ENCODE measurements around the gene PCNX1. TPM values are rescaled to one million over a fixed set of nuclear protein-coding genes. Genes with fewer than 3 reads are reported as not detected.

PCNX1 gene
- total RNA-seq, 5 donors from 2014 or later (not counting 1 experiment from before 2014, with no cell fraction given) = 80.8 to 140 (median 86.3) TPM

GRCh38 chr14:71115821-71116567, 208.7 kb downstream of the PCNX1 start:
- H3K27me3 ChIP-seq (replicated peaks in 1 of 2; ENCODE audit: control insufficient read depth in 2 of 2, extremely low read depth in 1 of 2, insufficient read depth in 2 of 2, low read length in 1 of 2) = no peaks in the 10 kb centered on the region
- no peak overlapping the region for H3K4me3 ChIP-seq (ENCODE audit: control insufficient read depth in 1 of 2, extremely low read depth in 1 of 2, low read length in 1 of 2)
- H3K36me3 ChIP-seq (ENCODE audit: control insufficient read depth in 2 of 2, extremely low read depth in 1 of 2, insufficient read depth in 1 of 2, low read length in 1 of 2) = peaks cover 0 to 10% of the 10 kb centered on the region in 2 donors
- no peaks in the 10 kb centered on the region for H3K4me1 ChIP-seq (ENCODE audit: control insufficient read depth in 1 of 2, extremely low read depth in 1 of 2, insufficient read depth in 2 of 2, low read length in 2 of 2)
- H3K27ac ChIP-seq (ENCODE audit: low read length) = no peak overlapping the region
- ChIA-PET CTCF (interaction anchor here in 1 of 2 donors (0.6 to 0.9 kb wide), 2 partner anchors 37 to 291 kb away, joined by 3 read pairs; no protein-coding TSS in a partner anchor), POLR2A (interaction anchor here in 1 of 2 donors (0.6 kb wide), 1 partner anchor 631 kb away, joined by 3 read pairs; no protein-coding TSS in a partner anchor)
- Mint-ChIP-seq H3K27me3 (no peaks in the 10 kb centered on the region), H3K9me3 (no peaks in the 10 kb centered on the region), H3K36me3 (peaks cover 38% of the 10 kb centered on the region), H3K27ac (no peak overlapping the region), H3K4me1 (peaks cover 0 to 15% (median 9%) of the 10 kb centered on the region in 3 donors), H3K4me3 (no peak overlapping the region)
- H3K9me3 ChIP-seq = no peaks in the 10 kb centered on the region
- no CpG with 5 or more reads among the region's 7 CpGs for WGBS (ENCODE audit: insufficient coverage)
- ATAC-seq (replicated peaks in 1 of 4) (no peak), DNase-seq (no peak)

GRCh38 chr14:71116568-71117122, 209.4 kb downstream of the PCNX1 start:
- no peaks in the 10 kb centered on the region for H3K9me3 Mint-ChIP-seq

GRCh38 chr14:71117839-71118743, 210.8 kb downstream of the PCNX1 start:
- H3K4me3 Mint-ChIP-seq = no peak overlapping the region
- CTCF ChIA-PET = interaction anchor here in 1 of 2 donors (1.0 to 1.2 kb wide), 3 partner anchors 13 to 286 kb away, joined by 3 read pairs; no protein-coding TSS in a partner anchor
- H3K9me3 Mint-ChIP-seq = no peaks in the 10 kb centered on the region
- DNase-seq (no peak), ATAC-seq (replicated peaks in 1 of 4) (no peak)
- Histone ChIP-seq H3K27me3 (replicated peaks in 1 of 2; ENCODE audit: control insufficient read depth in 2 of 2, extremely low read depth in 1 of 2, insufficient read depth in 2 of 2, low read length in 1 of 2) (no peaks in the 10 kb centered on the region), H3K27ac (ENCODE audit: low read length) (no peak overlapping the region), H3K36me3 (ENCODE audit: control insufficient read depth in 2 of 2, extremely low read depth in 1 of 2, insufficient read depth in 1 of 2, low read length in 1 of 2) (peaks cover 0 to 5% of the 10 kb centered on the region in 2 donors), H3K9me3 (no peaks in the 10 kb centered on the region), H3K4me1 (ENCODE audit: control insufficient read depth in 1 of 2, extremely low read depth in 1 of 2, insufficient read depth in 2 of 2, low read length in 2 of 2) (no peaks in the 10 kb centered on the region), H3K4me3 (ENCODE audit: control insufficient read depth in 1 of 2, extremely low read depth in 1 of 2, low read length in 1 of 2) (no peak overlapping the region)
- no peaks in the 10 kb centered on the region for H3K27me3 Mint-ChIP-seq
- 100% methylated on average over 2 of the region's 10 CpGs for WGBS (ENCODE audit: insufficient coverage)
- peaks cover 0 to 15% (median 9%) of the 10 kb centered on the region in 3 donors for H3K4me1 Mint-ChIP-seq
- peak overlapping the region; percentile 27 to 50 for H3K27ac Mint-ChIP-seq
- POLR2A ChIA-PET = no interaction called here
- peaks cover 30% of the 10 kb centered on the region for H3K36me3 Mint-ChIP-seq

More at GRCh38 chr14:71116568-71117122, 209.4 kb downstream of the PCNX1 start:
- Histone ChIP-seq H3K27me3 (replicated peaks in 1 of 2; ENCODE audit: control insufficient read depth in 2 of 2, extremely low read depth in 1 of 2, insufficient read depth in 2 of 2, low read length in 1 of 2) (no peaks in the 10 kb centered on the region), H3K9me3 (no peaks in the 10 kb centered on the region), H3K4me1 (ENCODE audit: control insufficient read depth in 1 of 2, extremely low read depth in 1 of 2, insufficient read depth in 2 of 2, low read length in 2 of 2) (no peaks in the 10 kb centered on the region), H3K36me3 (ENCODE audit: control insufficient read depth in 2 of 2, extremely low read depth in 1 of 2, insufficient read depth in 1 of 2, low read length in 1 of 2) (peaks cover 0 to 8% of the 10 kb centered on the region in 2 donors), H3K4me3 (ENCODE audit: control insufficient read depth in 1 of 2, extremely low read depth in 1 of 2, low read length in 1 of 2) (no peak overlapping the region), H3K27ac (ENCODE audit: low read length) (no peak overlapping the region)
- ChIA-PET POLR2A (no interaction called here), CTCF (interaction anchor here in 1 of 2 donors (0.6 to 1.2 kb wide), 2 partner anchors 287 to 290 kb away, joined by 3 read pairs; no protein-coding TSS in a partner anchor)
- H3K4me3 Mint-ChIP-seq = no peak overlapping the region
- DNase-seq (no peak), ATAC-seq (replicated peaks in 1 of 4) (no peak)
- peaks cover 0 to 15% (median 9%) of the 10 kb centered on the region in 3 donors for H3K4me1 Mint-ChIP-seq
- peaks cover 34% of the 10 kb centered on the region for H3K36me3 Mint-ChIP-seq
- WGBS (ENCODE audit: insufficient coverage) = 86% methylated on average over 1 of the region's 8 CpGs
- no peaks in the 10 kb centered on the region for H3K27me3 Mint-ChIP-seq
- peak overlapping the region; percentile 50 to 65 for H3K27ac Mint-ChIP-seq

GRCh38 chr14:71119075-71119474, 211.8 kb downstream of the PCNX1 start:
- Histone ChIP-seq H3K4me3 (ENCODE audit: control insufficient read depth in 1 of 2, extremely low read depth in 1 of 2, low read length in 1 of 2) (no peak overlapping the region), H3K36me3 (ENCODE audit: control insufficient read depth in 2 of 2, extremely low read depth in 1 of 2, insufficient read depth in 1 of 2, low read length in 1 of 2) (peaks cover 0 to 5% of the 10 kb centered on the region in 2 donors), H3K27me3 (replicated peaks in 1 of 2; ENCODE audit: control insufficient read depth in 2 of 2, extremely low read depth in 1 of 2, insufficient read depth in 2 of 2, low read length in 1 of 2) (no peaks in the 10 kb centered on the region), H3K4me1 (ENCODE audit: control insufficient read depth in 1 of 2, extremely low read depth in 1 of 2, insufficient read depth in 2 of 2, low read length in 2 of 2) (no peaks in the 10 kb centered on the region), H3K27ac (ENCODE audit: low read length) (no peak overlapping the region), H3K9me3 (no peaks in the 10 kb centered on the region)
- Mint-ChIP-seq H3K27ac (peak overlapping the region in 1 of 2 donors; percentile 53), H3K4me1 (peaks cover 0 to 15% (median 9%) of the 10 kb centered on the region in 3 donors), H3K27me3 (no peaks in the 10 kb centered on the region), H3K4me3 (no peak overlapping the region), H3K36me3 (peaks cover 23% of the 10 kb centered on the region), H3K9me3 (no peaks in the 10 kb centered on the region)
- DNase-seq (no peak), ATAC-seq (replicated peaks in 1 of 4) (no peak)
- CTCF ChIA-PET = no interaction called here
- POLR2A ChIA-PET = interaction anchor here in 1 of 2 donors (0.6 kb wide), 1 partner anchor 283 kb away, joined by 3 read pairs; no protein-coding TSS in a partner anchor
- WGBS (ENCODE audit: insufficient coverage) = 100% methylated on average over 1 of the region's 1 CpG

GRCh38 chr14:71119832-71120231, 212.6 kb downstream of the PCNX1 start:
- no CpG with 5 or more reads among the region's 1 CpG for WGBS (ENCODE audit: insufficient coverage)

GRCh38 chr14:71121001-71121400, 213.7 kb downstream of the PCNX1 start:
- Histone ChIP-seq H3K9me3 (no peaks in the 10 kb centered on the region), H3K4me3 (ENCODE audit: control insufficient read depth in 1 of 2, extremely low read depth in 1 of 2, low read length in 1 of 2) (no peak overlapping the region), H3K27me3 (replicated peaks in 1 of 2; ENCODE audit: control insufficient read depth in 2 of 2, extremely low read depth in 1 of 2, insufficient read depth in 2 of 2, low read length in 1 of 2) (no peaks in the 10 kb centered on the region), H3K36me3 (ENCODE audit: control insufficient read depth in 2 of 2, extremely low read depth in 1 of 2, insufficient read depth in 1 of 2, low read length in 1 of 2) (no peaks in the 10 kb centered on the region), H3K4me1 (ENCODE audit: control insufficient read depth in 1 of 2, extremely low read depth in 1 of 2, insufficient read depth in 2 of 2, low read length in 2 of 2) (no peaks in the 10 kb centered on the region), H3K27ac (ENCODE audit: low read length) (no peak overlapping the region)
- Mint-ChIP-seq H3K4me3 (no peak overlapping the region), H3K27ac (no peak overlapping the region), H3K9me3 (no peaks in the 10 kb centered on the region), H3K27me3 (no peaks in the 10 kb centered on the region), H3K4me1 (peaks cover 0 to 15% (median 9%) of the 10 kb centered on the region in 3 donors), H3K36me3 (peaks cover 12% of the 10 kb centered on the region)
- CTCF ChIA-PET = no interaction called here
- WGBS (ENCODE audit: insufficient coverage) = no CpG with 5 or more reads among the region's 1 CpG
- POLR2A ChIA-PET = no interaction called here
- ATAC-seq (replicated peaks in 1 of 4) = no peak
- DNase-seq = no peak

More at GRCh38 chr14:71119832-71120231, 212.6 kb downstream of the PCNX1 start:
- Mint-ChIP-seq H3K4me3 (no peak overlapping the region), H3K36me3 (peaks cover 17% of the 10 kb centered on the region), H3K27ac (peak overlapping the region in 1 of 2 donors; percentile 25), H3K9me3 (no peaks in the 10 kb centered on the region), H3K27me3 (no peaks in the 10 kb centered on the region), H3K4me1 (peaks cover 0 to 15% (median 9%) of the 10 kb centered on the region in 3 donors)
- no peak overlapping the region for H3K27ac ChIP-seq (ENCODE audit: low read length)
- ChIA-PET POLR2A (interaction anchor here in 1 of 2 donors (0.6 kb wide), 1 partner anchor 283 kb away, joined by 3 read pairs; no protein-coding TSS in a partner anchor), CTCF (no interaction called here)
- H3K4me3 ChIP-seq (ENCODE audit: control insufficient read depth in 1 of 2, extremely low read depth in 1 of 2, low read length in 1 of 2) = no peak overlapping the region
- no peak for DNase-seq
- no peaks in the 10 kb centered on the region for H3K9me3 ChIP-seq
- no peak for ATAC-seq (replicated peaks in 1 of 4)
- peaks cover 0 to 5% of the 10 kb centered on the region in 2 donors for H3K36me3 ChIP-seq (ENCODE audit: control insufficient read depth in 2 of 2, extremely low read depth in 1 of 2, insufficient read depth in 1 of 2, low read length in 1 of 2)
- H3K27me3 ChIP-seq (replicated peaks in 1 of 2; ENCODE audit: control insufficient read depth in 2 of 2, extremely low read depth in 1 of 2, insufficient read depth in 2 of 2, low read length in 1 of 2) = no peaks in the 10 kb centered on the region
- no peaks in the 10 kb centered on the region for H3K4me1 ChIP-seq (ENCODE audit: control insufficient read depth in 1 of 2, extremely low read depth in 1 of 2, insufficient read depth in 2 of 2, low read length in 2 of 2)
